Measurements from ENCODE around the gene SH2D7. TPM values are rescaled to one million over a fixed set of nuclear protein-coding genes. Genes with fewer than 3 reads are reported as not detected.

Gene SH2D7
- total RNA-seq, 1 donor from 2014 or later = not detected

GRCh38 chr15:78079298-78080087 lies 12.9 kb upstream of the SH2D7 start:
- no peak for ATAC-seq

DNA sequence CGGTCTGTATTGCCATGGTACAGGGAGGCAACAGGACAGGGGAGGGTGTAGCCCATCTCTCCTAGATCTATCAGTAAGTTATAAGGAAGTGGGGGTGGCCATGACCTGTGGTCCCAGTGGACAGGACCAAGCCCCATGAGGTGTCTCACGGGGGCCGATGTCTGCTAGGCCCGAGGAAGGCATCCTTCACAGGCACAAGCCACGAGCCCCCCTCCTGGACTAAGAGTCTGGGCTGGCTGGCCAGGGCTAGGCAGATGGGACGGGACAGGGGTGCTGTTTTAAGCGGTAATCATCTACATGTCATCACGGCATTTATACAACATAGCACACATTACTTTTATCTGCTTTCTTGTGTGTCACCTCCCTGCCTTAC lies 12.3 kb upstream of the SH2D7 start:
- no peak for ATAC-seq

- peak; percentile 58 for ATAC-seq
These were observed 10.1 kb upstream of the SH2D7 start for GRCh38 chr15:78082106-78082742.

- ATAC-seq = no peak
These were observed 9.6 kb upstream of the SH2D7 start for GRCh38 chr15:78082743-78083110.

- ATAC-seq = no peak
These were observed 9.2 kb upstream of the SH2D7 start for GRCh38 chr15:78083186-78083585.

- ATAC-seq = no peak
These were observed 8.5 kb upstream of the SH2D7 start for GRCh38 chr15:78083687-78084448.

DNA sequence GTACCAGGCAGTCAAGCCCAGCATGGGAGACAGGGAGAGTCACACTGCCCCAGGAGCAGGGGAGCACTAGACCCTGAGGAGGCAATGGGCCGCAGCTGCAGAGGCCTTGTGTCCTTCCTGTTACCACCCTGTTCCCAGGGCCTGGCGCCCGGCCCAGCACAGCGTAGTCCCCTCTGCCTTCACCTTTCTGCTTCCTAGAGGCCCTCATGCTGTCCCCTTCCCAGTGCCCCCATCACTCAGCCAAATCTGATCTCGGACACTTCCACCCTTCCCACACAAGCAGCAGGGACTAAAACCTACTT lies 8.0 kb upstream of the SH2D7 start:
- no peak for ATAC-seq

DNA sequence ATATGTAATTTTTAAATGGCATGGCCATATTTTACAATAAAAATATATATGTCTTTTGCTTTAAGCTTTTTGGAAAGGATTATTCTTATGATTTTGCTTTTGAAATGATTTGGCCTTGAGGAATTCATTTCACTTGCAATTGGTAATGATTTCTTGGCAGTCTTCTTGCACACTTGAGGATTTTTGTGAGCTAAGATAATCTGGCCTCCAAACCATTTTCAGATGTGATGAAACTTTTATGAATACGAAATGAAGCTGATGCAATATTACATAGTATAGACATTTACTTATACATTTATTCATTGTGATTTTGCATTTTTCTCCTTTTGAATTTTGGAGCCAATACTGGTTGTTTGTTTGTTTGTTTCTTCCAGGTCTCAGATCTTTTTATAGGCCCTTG lies 6.4 kb upstream of the SH2D7 start:
- no peak for ATAC-seq

GRCh38 chr15:78087951-78088772 lies 4.2 kb upstream of the SH2D7 start:
- ATAC-seq = no peak

- ATAC-seq = no peak
These were observed 3.6 kb upstream of the SH2D7 start for GRCh38 chr15:78088773-78089080.

DNA sequence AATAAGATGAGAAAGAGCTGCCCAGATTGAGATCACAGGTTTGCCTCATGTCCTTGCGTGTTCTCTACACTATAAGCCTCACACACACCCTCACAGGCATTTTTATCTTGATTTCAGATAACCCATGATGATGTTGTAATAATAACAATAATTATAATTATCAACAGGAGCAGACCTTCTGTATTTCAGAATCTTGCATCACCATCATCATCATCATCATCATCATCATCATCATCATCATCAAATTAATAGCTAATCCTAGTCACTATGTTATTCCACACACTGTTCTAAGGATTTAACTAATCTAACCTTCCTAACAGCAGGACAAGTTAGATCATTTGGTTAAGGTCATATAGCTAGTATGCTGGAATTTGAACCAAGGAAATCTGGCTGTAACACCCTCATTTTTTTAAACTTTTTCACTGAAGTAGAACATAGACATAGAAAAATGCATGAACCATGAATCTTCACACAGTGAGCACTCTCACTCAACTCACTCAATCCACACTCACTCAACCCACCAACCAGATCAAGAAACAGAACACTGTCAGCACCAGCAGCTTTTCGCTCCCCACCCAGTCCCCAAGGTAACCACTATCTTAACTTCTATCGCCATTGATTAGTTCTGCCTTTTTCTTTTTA lies 1.8 kb upstream of the SH2D7 start:
- ATAC-seq = no peak

- no peak for ATAC-seq
These were observed 1.1 kb downstream of the SH2D7 start for GRCh38 chr15:78093242-78094020.

DNA sequence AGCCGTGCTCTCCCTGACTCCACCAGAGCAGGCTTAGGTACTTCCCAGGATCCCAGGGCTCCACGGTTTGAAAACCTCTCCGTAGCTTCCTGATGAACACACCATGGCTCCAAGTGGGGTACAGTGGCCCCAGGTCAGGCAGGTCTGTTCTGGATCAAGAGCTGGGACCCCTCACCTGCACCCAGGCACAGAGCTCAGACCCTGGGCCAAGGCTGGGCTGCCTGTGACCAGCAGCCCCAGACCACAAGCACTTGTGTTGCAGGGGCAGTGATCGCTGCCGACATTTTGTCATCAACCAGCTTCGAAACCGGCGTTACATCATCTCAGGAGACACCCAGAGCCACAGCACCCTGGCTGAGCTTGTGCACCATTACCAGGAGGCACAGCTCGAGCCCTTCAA lies 5.3 kb downstream of the SH2D7 start:
- ATAC-seq = no peak

GRCh38 chr15:78098131-78098755 lies 5.9 kb downstream of the SH2D7 start:
- no peak for ATAC-seq

- ATAC-seq = no peak
These were observed 8.5 kb downstream of the SH2D7 start for GRCh38 chr15:78100886-78101285.

DNA sequence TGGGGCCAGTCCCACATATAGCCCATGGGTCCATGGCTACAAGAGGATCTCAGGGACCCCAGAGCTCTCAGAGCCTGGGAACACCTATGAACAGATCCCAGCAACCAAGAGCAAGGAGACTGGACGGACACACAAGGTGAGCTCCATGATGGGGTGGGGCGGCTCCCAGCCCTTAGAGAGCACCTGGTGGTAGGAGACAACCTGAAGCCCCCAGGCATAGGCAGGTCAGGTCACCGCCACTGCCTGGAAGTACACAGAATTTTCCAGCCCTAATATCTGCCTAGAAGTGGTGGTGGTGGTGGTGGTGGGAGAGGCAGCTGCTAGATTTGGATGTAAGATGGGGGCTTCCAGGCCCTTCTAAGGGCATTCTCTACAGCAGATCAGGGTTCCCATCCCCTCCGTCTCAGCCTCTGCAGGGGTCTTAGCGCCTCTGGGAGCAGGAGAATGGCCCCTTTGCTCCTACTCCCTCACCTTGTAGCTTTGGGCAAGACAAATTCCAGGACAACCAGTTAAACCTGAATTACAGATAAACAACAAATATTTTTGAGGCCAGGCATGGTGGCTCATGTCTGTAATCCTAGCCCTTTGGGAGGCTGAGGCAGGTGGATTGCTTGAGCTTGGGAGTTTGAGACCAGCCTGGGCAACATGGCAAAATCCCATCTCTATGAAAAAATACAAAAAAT lies 9.2 kb downstream of the SH2D7 start:
- ATAC-seq = no peak

DNA sequence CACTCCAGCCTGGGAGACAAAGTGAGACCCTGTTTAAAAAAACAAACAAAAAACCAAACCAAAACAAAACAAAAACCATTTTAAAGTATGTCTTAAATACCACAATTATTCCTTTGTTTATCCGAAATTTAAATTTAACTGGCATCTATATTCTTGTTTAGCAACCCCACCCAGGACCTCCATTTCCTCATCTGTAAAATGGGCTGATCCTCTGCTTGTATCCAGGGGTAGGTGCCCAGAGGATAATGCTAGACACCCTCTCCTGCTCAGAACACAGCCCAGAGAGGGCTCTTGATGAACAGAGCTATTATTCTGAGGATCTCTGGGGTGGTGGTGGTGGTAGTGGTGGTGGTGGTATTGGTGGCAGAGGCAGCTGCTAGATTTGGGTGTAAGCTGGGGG lies 9.8 kb downstream of the SH2D7 start:
- no peak for ATAC-seq

DNA sequence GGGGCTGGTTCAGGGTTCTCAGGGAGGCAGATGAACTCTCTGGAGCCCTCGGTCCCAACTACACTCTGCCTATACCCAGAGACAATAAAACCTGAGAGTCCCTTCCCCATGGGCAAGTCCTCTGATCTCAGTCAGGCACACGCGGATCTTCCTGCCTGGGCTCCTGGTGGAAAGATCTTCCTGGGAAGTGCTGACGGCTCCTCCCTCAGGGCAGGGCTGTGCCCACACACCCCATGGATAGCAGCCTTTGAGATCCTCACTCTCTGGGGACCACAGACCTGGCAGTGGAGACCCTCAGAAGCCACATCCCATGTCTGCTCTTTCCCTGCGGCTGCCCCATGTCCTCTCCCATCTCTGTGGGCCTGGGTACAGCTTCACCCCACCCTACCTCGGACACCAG lies 10.4 kb downstream of the SH2D7 start:
- ATAC-seq = no peak

DNA sequence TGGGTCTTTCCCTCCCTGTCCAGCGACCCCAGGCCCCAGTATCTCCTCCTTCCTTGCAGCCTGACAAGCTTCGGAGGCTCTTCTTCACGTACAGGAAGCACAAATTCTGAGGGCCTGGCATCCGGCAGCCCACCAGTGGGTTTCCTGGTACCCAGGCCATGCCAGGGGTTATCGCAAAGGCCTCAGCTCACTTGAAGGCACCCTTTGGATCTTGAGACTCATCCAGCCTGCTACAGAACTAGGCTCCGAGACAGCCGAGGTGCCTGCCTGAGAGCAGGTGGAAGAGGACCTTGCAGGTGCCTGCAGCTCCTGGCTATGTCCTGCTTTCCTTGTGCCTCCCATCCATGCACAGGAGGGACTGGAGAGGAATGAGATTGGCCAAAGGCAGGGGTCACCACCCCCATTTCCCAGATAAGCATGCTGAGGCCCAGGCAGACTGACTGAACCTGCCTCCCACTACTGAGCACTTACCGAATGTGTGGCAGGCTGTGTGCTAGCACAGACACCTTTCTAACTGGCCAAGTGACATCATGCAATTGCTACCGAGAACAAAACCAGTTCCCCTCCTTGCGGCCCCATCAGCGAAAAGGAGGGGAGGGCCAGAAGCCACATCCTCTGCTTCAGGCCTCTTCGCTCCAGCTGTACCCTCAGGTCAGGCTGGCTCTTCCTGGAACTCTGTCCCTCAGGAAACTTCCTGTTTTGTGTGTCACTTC lies 11.2 kb downstream of the SH2D7 start:
- no peak for ATAC-seq

DNA sequence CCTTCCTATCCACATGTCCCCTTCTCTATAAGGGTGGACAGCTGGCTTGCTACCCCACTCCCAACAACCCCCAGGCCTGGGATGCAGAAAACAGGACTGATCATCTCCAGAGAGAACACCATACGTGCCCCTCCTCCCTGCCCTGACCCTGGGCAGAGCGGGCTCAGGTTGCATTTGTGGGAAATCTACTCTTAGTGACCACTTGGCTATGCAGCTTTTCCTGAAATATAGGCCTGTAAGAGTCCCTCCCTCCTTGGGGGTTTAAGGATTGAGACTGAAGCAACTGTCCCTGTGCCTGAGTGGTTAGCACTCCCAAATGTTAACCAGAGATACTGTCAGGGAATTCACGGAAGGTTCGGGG lies 11.7 kb downstream of the SH2D7 start:
- no peak for ATAC-seq
